Stimulated activated CD4-positive, alpha-beta T cell treated with anti-CD3 and anti-CD28 coated beads, Interleukin-4, amount 100 ng/mL, for 48 hours (primary cell): ENCODE data around the gene CLTRN.
"Not testable (repeated sequence)": the region's sequence is repeated elsewhere in the genome, so short reads cannot be mapped to it uniquely, and the experiment has no call there.

ENCODE experiments used
- DNase-seq, 2 donors: peaks; one replicate each; pipeline ENCODE4 v3.0.0-alpha.2; 2020; ENCODE audit warnings: low read depth in 2 of 2

Gene CLTRN, protein sequence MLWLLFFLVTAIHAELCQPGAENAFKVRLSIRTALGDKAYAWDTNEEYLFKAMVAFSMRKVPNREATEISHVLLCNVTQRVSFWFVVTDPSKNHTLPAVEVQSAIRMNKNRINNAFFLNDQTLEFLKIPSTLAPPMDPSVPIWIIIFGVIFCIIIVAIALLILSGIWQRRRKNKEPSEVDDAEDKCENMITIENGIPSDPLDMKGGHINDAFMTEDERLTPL

DNA sequence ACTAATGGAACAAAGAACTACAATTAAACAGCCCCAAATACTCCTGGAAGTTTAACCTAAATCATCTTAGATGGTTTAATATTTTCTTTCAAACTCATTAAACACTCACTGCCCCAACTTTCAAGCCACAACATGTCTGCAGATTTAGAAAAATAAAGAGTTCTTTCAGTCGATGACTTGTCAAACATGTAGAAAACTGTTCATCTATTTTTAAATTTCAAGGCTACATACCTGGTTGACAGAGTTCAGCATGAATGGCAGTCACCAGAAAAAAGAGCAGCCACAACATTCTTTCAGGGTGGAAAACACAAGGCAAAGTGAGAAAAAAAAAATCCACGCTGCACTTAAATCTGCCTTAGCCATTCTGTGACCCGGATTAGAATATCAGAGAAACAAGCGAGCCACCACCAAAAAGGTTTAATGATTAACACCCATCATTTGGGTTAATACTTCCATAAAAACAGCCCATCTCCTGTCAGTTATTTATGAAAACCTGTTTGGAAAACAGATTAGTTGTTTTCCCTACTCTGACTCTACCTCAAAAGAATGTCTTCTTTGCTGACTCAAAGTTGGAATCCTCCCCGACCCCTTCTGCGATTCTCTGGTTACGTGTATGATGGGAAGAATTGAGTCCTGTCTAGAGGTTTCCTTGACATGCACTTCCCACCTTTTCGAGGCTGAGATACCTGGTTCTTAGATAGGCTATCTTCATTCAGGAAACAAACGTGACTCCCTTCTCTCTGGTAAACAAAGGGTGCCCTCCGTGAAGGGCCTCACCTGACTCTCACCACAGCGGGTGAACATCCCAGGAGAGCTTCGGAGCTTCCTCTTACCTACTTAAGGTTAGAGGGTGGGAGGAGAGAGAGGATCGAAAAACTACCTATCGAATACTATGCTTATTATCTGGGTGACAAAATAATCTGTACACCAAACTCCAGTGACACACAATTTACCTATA lies at the start of gene CLTRN:
CLTRN (minus strand) TSS at position 319 of the 958 bp plus-strand sequence; CDS start at position 289, 30 bp downstream.
- DNase-seq: no peak

DNA sequence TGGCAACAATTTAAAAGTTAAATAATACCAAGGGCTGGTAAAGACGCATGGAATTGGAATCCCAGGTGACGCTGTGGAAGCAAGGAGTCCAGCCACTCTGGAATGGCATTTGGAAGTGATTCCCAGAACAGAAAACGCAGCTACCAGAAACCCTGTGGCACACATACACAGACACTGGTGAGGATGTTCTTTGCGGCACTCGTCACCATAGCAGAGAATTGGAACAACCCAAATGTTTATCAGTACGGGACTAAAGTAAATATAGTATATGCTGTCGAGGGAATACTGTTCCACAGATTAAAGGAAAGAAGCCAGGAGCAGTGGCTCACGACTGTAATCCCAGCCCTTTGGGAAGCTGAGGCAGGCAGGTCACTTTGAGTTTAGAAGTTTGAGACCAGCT lies 39.7 kb upstream of the CLTRN start:
- not testable (repeated sequence) for DNase-seq

DNA sequence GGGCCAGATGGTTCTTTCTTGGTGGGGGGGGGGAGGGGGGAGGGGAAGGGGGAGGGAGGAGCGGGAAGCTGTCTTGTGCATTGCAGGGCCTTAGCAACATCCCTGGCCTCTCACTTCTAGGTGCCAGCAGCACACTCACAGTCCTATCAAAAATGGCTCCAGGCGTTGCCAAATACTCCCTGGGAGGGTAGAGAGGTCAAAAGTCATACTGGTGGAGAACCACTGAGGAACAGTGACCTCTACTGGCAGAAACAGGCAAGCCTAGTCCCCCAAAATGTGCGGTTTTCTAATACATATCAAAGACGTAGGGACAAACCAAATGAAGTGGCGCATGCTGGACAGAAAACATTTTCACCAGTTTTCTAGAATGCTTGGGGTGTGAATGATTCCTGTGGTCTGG lies 39.2 kb upstream of the CLTRN start:
- not testable (repeated sequence) for DNase-seq

DNA sequence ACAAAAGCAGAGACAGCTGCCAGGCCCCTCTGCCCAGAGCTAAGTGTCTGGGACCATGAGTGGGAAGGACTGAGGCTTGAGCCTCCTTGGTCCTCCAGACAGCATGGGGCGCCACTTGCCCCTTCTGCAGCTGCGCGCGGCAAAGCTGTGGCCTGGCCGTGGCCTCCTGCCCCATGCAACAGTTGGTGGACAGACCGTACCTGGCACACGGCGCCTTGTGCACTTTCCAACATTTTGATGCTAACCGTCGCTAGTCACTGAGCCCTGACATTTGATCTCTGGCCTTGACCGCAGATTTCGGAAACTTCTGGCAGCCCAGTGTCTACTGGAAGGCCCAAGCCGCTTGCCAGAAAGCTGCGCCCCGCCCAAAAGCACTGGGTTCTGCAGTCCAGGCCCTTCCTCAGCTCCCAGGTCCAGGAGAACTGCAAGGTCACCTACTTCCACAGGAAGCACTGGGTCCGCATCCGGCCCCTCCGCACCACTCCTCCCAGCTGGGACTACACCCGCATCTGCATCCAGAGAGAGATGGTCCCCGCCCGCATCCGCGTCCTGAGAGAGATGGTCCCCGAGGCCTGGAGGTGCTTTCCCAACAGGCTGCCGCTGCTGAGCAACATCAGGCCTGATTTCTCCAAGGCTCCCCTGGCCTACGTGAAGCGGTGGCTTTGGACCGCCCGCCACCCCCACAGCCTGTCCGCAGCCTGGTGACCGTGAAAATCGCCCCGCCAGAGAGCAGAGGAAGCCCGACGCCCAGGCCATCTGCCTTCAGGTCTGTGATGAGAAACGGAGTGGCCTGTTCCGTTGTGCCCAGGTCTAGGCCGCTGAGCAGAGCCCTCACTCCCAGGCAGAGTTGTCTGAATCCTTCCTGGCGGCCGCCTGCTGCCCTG lies 38.1 kb upstream of the CLTRN start:
- no peak for DNase-seq

DNA sequence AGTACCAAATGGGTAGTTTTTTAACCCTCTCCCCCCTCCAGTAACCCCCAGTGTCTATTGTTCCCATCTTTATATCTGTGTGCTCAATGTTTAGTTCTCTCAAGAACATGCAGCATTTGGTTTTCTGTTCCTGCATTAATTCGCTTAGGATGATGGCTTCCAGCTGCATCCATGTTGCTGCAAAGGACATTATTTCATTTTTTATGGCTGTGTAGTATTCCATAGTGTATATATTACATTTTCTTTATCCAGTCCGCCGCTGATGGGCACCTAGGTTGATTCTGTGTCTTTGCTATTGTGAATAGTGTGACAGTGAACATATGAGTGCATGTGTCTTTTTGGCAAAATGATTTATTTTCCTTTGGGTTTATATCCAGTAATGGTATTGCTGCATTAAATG lies 31.9 kb upstream of the CLTRN start:
- no peak for DNase-seq

DNA sequence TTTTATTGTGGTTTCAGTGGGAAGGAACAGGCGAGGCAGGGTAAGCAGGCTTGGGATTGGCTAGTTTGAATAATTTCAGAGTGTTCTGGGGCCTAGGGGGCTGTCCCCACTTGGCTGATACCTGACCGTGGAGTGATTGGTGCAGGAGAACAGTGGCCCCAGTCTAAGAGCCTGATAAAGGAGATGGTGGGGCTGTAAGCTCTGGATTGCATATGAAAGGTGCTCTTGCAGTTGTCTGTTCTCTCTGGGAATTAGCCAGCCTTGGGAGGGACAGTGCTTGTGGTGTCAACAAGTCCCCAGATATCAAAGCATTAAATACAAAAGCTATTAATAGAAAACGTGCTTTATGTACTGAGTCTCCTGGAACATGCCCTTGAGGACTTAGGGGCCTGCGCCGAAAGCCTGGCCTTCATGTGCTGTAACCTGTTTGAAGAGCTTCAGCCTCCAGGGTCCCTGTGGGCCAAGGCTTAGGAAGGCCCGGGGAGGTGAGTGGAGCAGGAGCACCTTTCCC lies 30.4 kb upstream of the CLTRN start:
- no peak for DNase-seq

DNA sequence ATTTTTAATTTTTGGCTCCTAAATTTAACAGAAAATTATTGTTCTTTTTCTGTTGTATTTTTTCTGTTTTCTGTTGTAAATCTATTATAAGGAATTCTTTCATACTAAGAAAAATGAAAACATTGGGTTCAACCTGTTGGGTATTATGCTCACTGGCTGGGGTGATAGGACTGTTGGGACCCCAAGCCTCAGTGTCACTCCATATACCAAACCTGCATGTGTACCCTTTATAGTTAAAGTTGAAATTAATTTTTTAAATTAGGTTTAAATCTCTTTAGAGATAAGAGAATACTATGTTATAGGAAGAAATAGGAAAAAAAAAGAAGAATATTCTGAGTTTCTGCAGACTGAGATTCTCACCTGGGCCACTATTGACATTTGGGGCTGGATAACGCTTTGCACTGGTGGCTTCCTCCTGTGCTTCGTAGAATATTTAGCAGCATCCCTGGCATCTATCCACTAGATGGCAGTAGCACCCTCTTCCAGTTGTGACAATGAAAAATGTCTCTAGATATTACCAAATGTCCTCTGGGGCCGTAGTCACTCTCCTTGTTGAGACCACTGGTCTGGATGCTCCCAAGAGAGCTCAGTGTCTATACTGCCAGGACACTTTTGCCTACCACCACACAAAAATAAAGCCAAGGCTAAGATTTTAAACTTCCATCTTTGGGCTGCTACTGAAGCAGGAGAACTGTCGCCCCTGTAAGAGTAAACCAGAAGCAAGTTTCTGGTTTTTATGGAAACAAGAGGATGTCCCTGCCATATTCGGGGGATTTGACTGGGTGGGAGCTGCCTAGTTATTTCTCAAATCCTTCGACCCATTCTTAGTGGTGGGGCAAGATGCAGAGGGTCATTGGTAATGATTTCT lies 22.4 kb upstream of the CLTRN start:
- DNase-seq: peak in 1 of 2 donors; percentile 31

DNA sequence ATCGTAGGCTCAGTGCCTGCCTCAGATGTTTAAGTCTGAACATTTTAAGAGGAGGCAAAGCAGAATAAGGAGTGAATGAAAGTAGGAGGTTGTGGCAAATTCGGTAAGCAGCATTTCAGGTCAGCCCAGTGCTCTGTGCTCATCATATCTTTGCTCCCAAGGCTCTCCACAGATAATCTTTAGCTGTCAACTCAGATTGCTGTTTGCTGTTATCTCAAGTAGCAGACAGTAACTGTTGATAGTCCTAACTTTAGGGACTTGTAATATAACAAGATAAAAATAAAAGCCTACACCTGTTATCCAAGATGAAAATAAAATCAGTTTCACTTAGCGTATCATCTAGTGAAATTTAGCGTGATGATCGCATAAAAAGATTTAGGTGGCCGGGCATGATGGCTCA lies 18.6 kb upstream of the CLTRN start:
- no peak for DNase-seq

DNA sequence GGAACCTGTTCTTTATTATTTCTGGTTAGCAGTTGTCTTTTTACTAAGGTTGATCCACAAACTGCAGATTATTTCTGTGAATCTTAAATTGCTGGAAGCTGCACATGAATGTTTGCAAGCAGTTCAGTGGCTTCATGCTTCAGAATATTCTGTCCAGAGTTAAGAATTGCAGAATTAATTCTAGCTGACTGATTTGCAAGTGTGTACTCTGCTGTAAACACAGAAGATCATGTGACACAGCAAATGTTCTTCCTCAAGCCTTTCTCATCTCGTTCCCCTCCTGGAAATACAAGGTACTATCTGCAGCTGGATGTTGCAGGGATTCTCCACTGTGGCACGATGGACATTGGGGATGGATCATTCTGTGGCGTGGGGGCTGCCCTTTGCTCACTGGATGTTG lies 16.8 kb upstream of the CLTRN start:
- DNase-seq: no peak

DNA sequence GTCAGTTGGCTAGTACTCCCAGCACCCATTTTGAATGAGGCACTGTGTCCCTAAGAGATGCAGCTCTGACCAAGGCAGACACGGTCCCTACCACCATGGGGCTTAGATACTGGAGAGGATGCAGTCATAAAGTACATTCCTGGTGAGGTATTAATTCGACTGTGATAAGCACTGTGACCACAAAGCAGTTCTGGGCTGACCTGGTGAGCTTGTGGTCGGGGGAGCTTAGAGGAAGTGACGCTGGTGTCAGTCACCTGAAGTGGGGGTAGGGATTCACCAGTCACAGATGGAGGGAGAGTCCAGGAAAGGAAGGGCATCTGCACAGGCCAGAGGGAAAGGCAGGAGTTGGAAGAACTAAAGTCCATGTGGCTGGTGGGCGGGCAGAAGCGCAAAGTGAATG lies 15.8 kb upstream of the CLTRN start:
- no peak for DNase-seq

DNA sequence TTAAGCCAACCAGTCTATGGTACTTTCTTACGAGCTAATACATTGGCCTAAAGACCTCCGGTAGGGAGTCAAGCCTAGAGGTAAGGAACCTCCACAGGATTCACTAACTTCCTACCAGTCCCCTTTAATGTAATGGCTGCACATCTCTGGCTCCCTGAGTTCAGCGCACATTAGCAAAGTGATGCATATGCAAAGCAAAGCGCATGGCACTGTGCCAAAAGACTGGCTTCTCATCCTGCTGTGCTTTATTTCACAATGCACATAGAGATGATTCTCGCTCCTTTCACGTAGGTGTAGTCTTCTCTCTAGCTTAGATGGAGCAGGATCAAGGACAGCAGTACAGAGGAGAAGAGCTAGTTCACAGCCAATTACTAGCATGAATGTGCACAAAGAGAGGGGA lies 14.6 kb upstream of the CLTRN start:
- DNase-seq: no peak

DNA sequence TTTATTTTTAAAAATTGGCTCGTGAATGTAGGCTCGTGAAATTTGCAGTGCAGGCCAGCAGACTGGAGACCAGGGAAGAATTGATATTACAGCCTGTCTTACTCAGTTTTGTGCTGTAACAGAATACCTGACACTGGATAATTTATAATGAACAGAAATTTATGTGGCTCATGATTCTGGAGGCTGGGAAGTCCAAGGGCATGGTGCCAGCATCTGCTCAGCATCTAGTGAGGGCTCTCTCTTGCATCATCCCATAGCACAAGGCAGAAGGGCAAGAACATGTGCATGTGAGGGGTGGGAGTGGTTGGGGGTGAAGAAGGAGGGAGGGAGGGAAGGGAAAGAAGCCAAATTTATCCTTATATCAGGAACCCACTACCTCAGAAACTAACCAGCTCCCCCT lies 13.7 kb upstream of the CLTRN start:
- DNase-seq: no peak

DNA sequence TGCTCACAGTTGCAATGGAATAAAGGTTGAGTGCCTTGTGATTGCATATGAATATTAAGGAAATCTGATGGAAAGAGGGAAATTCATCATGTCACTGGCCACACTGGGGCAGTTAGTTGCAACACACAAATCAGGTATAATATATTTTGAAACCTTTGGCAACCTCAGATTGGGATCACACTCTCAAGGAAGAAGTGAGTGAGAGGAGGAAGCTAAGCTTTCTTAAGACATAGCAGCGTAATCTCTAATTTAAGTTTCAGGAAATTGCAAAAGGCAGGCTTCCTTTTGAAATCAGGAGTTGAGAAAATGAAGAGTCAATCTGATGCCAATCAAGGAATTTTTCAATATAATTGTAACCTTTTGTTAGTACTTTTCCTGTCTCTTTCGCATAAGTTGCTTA lies 12.3 kb upstream of the CLTRN start:
- no peak for DNase-seq

DNA sequence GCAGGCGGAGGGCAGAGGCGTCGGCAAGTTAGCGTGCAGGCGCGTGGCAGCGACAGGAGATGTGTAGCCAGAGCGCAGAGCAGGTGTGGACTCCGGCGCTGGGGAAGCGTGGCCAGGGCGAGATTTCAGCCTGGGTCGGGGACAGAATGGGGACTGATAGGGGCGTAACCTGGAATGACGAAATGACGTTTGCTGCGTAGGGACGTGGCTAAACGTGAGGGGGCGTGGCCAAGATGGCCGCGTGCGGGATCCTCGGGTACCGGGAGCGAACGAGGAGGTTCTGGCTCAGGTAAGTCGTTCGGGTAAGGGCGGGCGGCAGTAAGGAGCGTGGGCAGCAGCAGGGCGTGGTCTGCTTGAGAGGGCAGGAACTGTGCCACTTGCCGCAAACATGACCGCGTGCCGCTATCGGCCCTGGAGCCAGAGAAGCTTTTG lies 10.9 kb upstream of the CLTRN start:
- peak; percentile 77 to 78 for DNase-seq

DNA sequence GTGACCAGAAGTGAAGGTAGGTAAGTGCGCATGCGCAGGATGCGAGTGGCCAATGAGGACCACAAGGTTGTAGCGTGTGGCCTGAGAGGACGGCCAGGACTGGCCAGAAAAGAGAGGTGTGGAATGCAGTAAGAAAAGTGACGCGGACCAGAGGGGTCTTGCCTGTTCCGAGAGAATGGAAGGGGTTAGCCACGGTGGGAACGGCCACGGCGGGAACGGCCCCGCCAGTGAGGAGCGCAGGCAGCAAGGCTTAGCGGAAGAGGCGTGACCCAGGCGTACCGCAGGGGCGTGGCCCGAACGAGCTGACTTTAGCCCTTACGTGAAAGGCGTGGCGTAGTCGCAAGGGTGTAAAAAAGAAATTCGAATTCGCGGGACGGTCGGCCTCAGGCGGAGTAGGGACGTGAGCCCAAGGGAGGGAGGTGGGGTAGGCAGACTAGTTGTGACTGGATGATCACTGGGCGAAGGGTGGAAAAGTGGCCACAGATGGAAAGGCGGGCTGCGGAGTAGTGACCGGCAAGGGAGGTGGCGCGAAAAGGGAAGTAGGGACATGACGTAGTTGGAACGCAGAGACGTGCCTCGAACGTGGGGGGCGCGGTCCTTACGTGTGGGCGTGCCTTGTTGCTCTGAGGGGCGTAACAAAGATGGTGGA lies 10.4 kb upstream of the CLTRN start:
- DNase-seq: peak; percentile 75 to 81

DNA sequence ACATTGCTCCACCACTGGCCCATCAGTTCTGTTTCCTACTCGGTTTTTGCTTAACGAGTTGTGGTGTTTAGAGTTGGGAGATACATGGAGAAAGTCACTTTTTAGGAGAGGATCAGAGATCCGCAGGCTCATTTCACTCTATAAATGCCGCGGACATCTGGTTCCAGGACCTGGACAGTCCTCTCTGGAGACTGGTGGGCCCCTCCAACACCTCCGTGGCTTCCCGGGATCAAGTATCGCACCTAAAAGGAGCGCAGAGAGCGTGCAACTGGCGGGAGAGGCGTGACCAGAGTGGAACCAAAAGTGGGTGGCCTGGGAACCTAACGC lies 9.9 kb upstream of the CLTRN start:
- no peak for DNase-seq

DNA sequence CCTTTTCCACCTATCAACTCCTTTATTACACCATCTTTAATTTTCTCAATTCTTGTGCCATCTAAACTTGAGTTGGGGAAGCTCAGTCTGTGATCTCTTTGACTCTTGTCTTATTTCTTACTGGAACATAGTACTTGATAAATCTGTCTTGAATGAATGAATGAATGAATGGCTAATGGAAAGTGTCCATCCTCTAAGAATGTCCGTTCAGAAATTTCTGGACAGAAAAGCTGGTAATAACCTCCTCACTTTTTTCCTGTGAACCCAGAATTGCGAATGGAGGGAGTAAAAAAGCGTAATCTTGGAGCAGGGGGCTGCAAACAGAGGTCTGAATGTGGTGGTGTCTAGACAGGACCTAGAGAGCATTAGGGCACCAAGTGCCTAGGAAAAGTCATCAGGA lies 9.4 kb upstream of the CLTRN start:
- no peak for DNase-seq

DNA sequence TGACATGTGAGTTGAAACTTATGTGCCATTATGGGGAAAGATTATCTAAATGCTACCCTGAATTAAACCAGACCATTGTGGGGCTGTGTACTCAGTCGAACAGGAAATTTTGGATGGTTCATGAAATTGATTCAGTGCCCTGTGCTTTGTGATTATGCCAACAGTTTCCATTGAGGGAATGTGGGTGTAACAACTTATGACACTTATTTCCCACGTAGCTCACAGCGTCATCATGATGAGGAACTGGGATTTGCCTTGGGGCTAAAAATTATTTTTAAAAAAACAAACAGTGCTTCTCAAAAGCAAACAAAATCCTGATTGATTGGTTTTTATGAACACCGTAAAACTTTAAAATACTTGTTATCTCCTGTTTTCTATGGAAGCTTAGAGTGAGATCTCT lies 8.3 kb upstream of the CLTRN start:
- no peak for DNase-seq

DNA sequence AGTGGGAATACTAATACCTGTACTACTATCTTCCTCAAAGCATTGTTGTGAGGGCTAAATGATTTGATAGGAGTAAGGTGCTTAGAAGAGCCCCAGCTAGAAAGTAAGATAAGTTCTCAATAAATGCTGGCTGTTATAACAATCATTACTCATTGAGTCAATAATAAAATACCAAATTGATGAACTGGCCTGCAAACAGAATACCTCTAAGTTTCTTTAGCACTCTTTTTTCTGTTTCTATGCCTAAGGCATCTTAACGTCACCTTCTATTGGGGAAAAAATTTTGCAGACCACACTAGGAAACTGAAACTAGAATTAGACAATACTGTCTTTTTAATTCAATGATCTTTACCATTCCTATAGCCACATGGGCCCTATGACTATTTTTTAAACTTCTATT lies 1.2 kb downstream of the CLTRN start:
- DNase-seq: no peak

DNA sequence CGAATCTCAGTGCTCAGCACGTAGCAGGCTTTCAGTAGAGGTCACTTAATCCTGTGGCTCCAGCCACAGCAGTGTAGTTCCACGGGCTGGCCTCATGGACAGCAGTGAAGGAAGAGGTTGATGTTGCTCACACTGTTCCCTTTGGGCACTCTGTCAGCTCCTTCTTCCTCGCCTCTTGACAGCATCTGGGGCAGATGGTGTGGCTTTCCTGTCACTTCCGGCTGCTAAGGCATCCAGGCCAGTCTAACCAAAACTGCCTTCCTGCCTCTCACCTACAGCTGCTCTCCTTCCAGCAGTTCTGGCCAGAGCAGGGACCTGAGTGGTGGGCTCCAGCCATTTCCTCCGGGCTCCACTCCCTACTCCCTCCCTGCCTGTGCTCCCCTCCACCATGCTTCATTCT lies 9.8 kb downstream of the CLTRN start:
- not testable (repeated sequence) for DNase-seq

DNA sequence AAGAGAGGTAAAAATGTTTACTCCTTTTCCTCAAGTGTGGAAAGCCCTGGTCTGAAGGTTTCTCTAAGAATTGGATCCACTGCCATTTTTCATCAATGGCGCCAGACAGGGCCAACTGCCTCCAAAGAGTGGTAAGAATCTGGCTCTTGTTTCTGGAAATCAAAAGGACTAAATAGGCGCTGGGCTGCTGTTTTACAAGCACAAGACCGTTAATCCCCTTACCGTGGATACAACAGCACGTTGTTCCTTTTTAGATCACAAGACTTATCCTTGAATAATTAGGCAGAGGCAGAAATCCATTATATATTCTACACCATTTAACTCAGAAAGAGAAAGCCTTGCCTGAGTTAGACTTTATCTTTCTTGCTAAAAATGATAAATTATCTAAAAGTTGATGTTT lies 10.6 kb downstream of the CLTRN start:
- DNase-seq: no peak
